ENCODE measurements around the gene EZR.
A peak's percentile ranks its signal among the peaks of the same experiment; 100 is the strongest.

The EZR gene

GRCh38 chr6:158787395-158787794, 31.8 kb downstream of the EZR start:
- DNase-seq (ENCODE audit: insufficient read length, low spot score) = no peak
- FAIRE-seq = no peak

DNA sequence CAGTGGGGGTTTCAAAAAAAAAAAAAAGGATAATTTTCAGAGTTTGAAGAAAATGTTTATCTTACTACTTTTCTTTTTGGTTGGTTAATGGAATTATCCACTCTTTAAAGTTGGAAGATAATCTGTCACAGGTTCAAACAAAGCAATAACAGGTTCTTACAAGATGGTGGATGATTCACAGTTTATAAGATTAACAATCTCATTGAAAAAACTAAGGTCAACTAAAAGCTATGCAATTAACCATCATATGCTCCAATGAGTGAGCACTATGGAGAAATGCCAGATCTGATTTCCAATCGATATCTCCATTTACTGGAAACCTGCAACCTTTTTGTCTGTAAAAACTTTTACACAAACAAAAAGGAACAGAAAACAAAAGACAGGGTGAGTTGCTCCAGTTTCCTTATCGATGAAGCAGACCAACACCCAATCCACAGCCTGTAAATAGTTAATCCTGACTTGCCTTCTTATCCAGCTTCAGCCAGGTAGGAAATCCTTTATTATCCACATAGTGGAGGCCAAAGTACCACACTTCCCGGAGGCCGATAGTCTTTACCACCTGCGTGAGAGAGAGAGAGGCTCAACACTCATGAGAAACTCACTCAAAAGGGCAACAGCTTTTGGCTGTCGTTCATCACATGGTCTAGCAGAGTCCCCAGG, 32.4 kb downstream of the EZR start:
- FAIRE-seq = no peak
- no peak for DNase-seq (ENCODE audit: insufficient read length, low spot score)
- no peak for TF ChIP-seq PAX5 (IDR thresholded peaks at IDR 0.05; ENCODE audit: insufficient read depth, low read length, severe bottlenecking)
- no peak for TF ChIP-seq POLR2A (IDR thresholded peaks at IDR 0.05; ENCODE audit: low read depth, low read length)

More at GRCh38 chr6:158787395-158787794, 31.8 kb downstream of the EZR start:
- no peak for TF ChIP-seq POU2F2 (IDR thresholded peaks at IDR 0.05; ENCODE audit: low read depth, low read length)
- no peak for TF ChIP-seq TAF1 (IDR thresholded peaks at IDR 0.05; ENCODE audit: low read depth, low read length)
- TF ChIP-seq SPI1 (IDR thresholded peaks at IDR 0.05; ENCODE audit: low read depth, low read length) = no peak
- no peak for TF ChIP-seq POLR2A (IDR thresholded peaks at IDR 0.05; ENCODE audit: low read depth, low read length)
- TF ChIP-seq PAX5 (IDR thresholded peaks at IDR 0.05; ENCODE audit: insufficient read depth, low read length, severe bottlenecking) = no peak
- no peak for TF ChIP-seq POLR2AphosphoS5 (IDR thresholded peaks at IDR 0.05; ENCODE audit: low read depth, low read length)

DNA sequence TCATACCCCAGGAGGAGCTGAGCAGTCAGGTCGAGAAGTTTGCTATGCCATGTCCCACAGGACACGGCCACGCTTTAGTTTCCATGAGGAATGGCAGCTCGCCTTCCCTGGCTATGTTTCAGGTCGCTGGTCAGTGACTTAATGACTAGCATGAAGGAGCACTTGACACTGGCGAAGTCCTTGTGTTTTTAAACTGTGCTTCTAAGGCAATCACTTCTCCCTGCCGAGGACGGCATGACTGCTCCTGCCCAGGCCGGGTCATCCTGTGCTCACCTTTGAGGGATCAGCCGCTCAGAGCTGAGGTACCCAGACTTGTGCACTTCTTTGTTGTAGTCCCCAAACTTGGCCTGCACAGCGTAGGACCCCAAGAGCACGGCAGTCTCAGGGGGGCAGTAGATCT, 34.1 kb downstream of the EZR start:
- no peak for FAIRE-seq
- no peak for DNase-seq (ENCODE audit: insufficient read length, low spot score)
- TF ChIP-seq TAF1 (IDR thresholded peaks at IDR 0.05; ENCODE audit: low read depth, low read length) = no peak
- no peak for TF ChIP-seq PAX5 (IDR thresholded peaks at IDR 0.05; ENCODE audit: insufficient read depth, low read length, severe bottlenecking)
- no peak for TF ChIP-seq POU2F2 (IDR thresholded peaks at IDR 0.05; ENCODE audit: low read depth, low read length)
- no peak; the same call in 1 of the 2 replicates for TF ChIP-seq POLR2AphosphoS5 (IDR thresholded peaks at IDR 0.05; ENCODE audit: low read depth, low read length)
- no peak for TF ChIP-seq SPI1 (IDR thresholded peaks at IDR 0.05; ENCODE audit: low read depth, low read length)

GRCh38 chr6:158784505-158784904, 34.7 kb downstream of the EZR start:
- TF ChIP-seq POLR2A (IDR thresholded peaks at IDR 0.05; ENCODE audit: low read depth, low read length) (no peak), SPI1 (IDR thresholded peaks at IDR 0.05; ENCODE audit: low read depth, low read length) (no peak), TAF1 (IDR thresholded peaks at IDR 0.05; ENCODE audit: low read depth, low read length) (no peak), PAX5 (IDR thresholded peaks at IDR 0.05; ENCODE audit: insufficient read depth, low read length, severe bottlenecking) (no peak), POU2F2 (IDR thresholded peaks at IDR 0.05; ENCODE audit: low read depth, low read length) (no peak), POLR2AphosphoS5 (IDR thresholded peaks at IDR 0.05; ENCODE audit: low read depth, low read length) (no peak)
- no peak for FAIRE-seq

DNA sequence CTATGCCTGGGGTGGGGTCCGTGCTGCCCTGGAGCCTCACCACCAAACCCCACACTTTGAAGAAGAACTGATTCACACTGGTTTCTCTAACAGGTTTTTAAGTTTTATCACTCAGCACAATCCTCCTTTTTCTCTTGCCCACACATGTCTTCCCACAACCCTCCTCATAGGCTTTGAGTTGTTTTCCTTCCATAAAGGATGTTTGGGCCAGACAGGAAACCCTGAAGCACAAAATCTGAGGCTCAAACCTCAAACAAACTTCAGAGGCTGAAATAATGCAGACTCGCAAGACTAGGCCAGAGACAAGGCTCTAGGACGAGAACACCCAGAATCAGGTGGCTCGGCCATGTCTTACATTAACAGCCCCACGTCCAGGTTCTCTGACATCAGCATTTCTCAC, 35.3 kb downstream of the EZR start:
- FAIRE-seq (no peak), DNase-seq (ENCODE audit: insufficient read length, low spot score) (no peak)
- TF ChIP-seq POLR2AphosphoS5 (IDR thresholded peaks at IDR 0.05; ENCODE audit: low read depth, low read length) = no peak
- no peak for TF ChIP-seq POU2F2 (IDR thresholded peaks at IDR 0.05; ENCODE audit: low read depth, low read length)
- no peak for TF ChIP-seq SPI1 (IDR thresholded peaks at IDR 0.05; ENCODE audit: low read depth, low read length)
- no peak for TF ChIP-seq PAX5 (IDR thresholded peaks at IDR 0.05; ENCODE audit: insufficient read depth, low read length, severe bottlenecking)
- no peak for TF ChIP-seq POLR2A (IDR thresholded peaks at IDR 0.05; ENCODE audit: low read depth, low read length)
- no peak for TF ChIP-seq TAF1 (IDR thresholded peaks at IDR 0.05; ENCODE audit: low read depth, low read length)

More at GRCh38 chr6:158784505-158784904, 34.7 kb downstream of the EZR start:
- no peak for DNase-seq (ENCODE audit: insufficient read length, low spot score)

DNA sequence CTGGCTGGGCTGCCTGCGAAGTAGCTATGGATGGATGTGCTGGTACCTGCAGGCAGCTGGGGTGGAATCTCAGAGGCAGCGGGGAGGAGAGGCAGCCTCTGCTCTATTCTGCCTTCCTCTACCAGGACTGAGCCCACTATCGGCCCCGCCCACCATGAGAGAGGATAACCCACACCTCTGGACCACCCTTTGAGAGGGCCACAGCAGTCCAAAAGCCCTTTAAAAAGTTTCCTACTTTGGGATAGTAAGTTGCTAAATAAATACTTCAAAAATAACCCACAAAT, 36.1 kb downstream of the EZR start:
- no peak for TF ChIP-seq SPI1 (IDR thresholded peaks at IDR 0.05; ENCODE audit: low read depth, low read length)
- no peak for TF ChIP-seq TAF1 (IDR thresholded peaks at IDR 0.05; ENCODE audit: low read depth, low read length)
- TF ChIP-seq PAX5 (IDR thresholded peaks at IDR 0.05; ENCODE audit: insufficient read depth, low read length, severe bottlenecking) = no peak
- TF ChIP-seq POLR2A (IDR thresholded peaks at IDR 0.05; ENCODE audit: low read depth, low read length) = no peak
- no peak for TF ChIP-seq POLR2AphosphoS5 (IDR thresholded peaks at IDR 0.05; ENCODE audit: low read depth, low read length)
- no peak for TF ChIP-seq POU2F2 (IDR thresholded peaks at IDR 0.05; ENCODE audit: low read depth, low read length)
- FAIRE-seq = no peak
- DNase-seq (ENCODE audit: insufficient read length, low spot score) = no peak

GRCh38 chr6:158782432-158783166, 36.6 kb downstream of the EZR start:
- no peak for FAIRE-seq
- DNase-seq (ENCODE audit: insufficient read length, low spot score) = no peak
- TF ChIP-seq TAF1 (IDR thresholded peaks at IDR 0.05; ENCODE audit: low read depth, low read length) (no peak), POLR2AphosphoS5 (IDR thresholded peaks at IDR 0.05; ENCODE audit: low read depth, low read length) (no peak), POLR2A (IDR thresholded peaks at IDR 0.05; ENCODE audit: low read depth, low read length) (no peak), PAX5 (IDR thresholded peaks at IDR 0.05; ENCODE audit: insufficient read depth, low read length, severe bottlenecking) (no peak)

DNA sequence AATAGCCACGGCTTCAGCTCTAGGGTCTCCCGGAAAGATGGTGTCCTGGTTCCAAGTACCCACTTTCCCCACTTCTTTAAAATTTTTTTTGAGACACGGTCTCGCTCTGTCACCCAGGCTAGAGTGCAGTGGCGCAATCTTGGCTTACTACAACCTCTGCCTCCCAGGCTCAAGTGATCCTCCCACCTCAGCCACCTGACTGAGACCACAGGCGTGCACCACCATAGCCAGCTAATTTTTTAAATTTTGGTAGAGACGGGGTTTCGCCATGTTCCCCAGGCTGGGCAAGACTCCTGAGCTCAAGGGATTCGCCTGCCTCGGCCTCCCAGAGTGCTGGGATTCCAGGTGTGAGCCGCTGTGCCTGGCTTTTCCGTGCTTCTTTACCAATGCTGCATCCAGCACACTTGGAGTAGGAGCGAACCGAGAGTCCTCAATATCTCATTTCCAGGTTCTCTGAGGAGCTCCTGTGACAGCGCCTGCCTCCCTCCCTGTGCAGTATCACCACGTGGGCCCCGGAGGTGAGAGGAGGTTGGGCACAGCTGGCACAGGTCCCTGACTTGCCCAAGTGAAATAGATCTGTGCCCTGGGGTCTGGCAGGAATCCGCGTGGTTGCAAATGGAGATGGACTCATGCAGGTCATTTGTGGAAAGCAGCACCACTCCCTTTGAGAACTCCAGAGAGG, 37.3 kb downstream of the EZR start:
- FAIRE-seq = no peak
- no peak for DNase-seq (ENCODE audit: insufficient read length, low spot score)
- TF ChIP-seq PAX5 (IDR thresholded peaks at IDR 0.05; ENCODE audit: insufficient read depth, low read length, severe bottlenecking) (no peak), TAF1 (IDR thresholded peaks at IDR 0.05; ENCODE audit: low read depth, low read length) (no peak), POU2F2 (IDR thresholded peaks at IDR 0.05; ENCODE audit: low read depth, low read length) (no peak), POLR2AphosphoS5 (IDR thresholded peaks at IDR 0.05; ENCODE audit: low read depth, low read length) (no peak), SPI1 (IDR thresholded peaks at IDR 0.05; ENCODE audit: low read depth, low read length) (no peak), POLR2A (IDR thresholded peaks at IDR 0.05; ENCODE audit: low read depth, low read length) (no peak; the same call in 1 of the 2 replicates)

- TF ChIP-seq POU2F2 (IDR thresholded peaks at IDR 0.05; ENCODE audit: low read depth, low read length) (no peak), POLR2AphosphoS5 (IDR thresholded peaks at IDR 0.05; ENCODE audit: low read depth, low read length) (peak; percentile 32; the same call in 1 of the 2 replicates)
- FAIRE-seq = peak; percentile 47
- no peak for DNase-seq (ENCODE audit: insufficient read length, low spot score)
Measured at GRCh38 chr6:158780988-158781691, 38.0 kb downstream of the EZR start.
